Erythroblast (primary cell): Measurements from ENCODE around the gene LAGE3.

Source experiments
- DNase-seq, 2 experiments: peaks; one replicate each; lab custom pipeline; 2025; lab: John Stamatoyannopoulos, UW
- GATA1 ChIP-seq: IDR thresholded peaks from 2 replicates; pipeline ENCODE4 v1.6.1; 2011; ENCODE audit warnings: low read depth, mild to moderate bottlenecking, control low read depth, low read length, moderate library complexity
- POLR2A ChIP-seq: IDR thresholded peaks from 2 replicates; pipeline ENCODE4 v1.6.1; 2011; ENCODE audit warnings: mild to moderate bottlenecking, low read length

Gene LAGE3

GRCh38 chrX:154445776-154446175 is 33.3 kb downstream of the LAGE3 start:
- TF ChIP-seq POLR2A: no peak
- TF ChIP-seq GATA1: no peak
- DNase-seq: no peak

- DNase-seq: no peak
- TF ChIP-seq POLR2A: no peak
- no peak for TF ChIP-seq GATA1
These were observed 34.3 kb downstream of the LAGE3 start for GRCh38 chrX:154444755-154445246.

GRCh38 chrX:154443992-154444754 is 34.9 kb downstream of the LAGE3 start, which contains the start of gene FAM50A:
TSS of gene FAM50A (plus strand) at chrX:154444141. CDS start at chrX:154444236, 95 bp downstream.
- TF ChIP-seq GATA1 (no peak), POLR2A (no peak)
- DNase-seq: peak; percentile 84 to 92

GRCh38 chrX:154443479-154443910 is 35.6 kb downstream of the LAGE3 start:
- TF ChIP-seq POLR2A: no peak
- no peak for TF ChIP-seq GATA1
- DNase-seq: peak in 1 of 2 experiments; percentile 47

- TF ChIP-seq POLR2A: no peak
- TF ChIP-seq GATA1: no peak
- DNase-seq: no peak
These were observed 36.9 kb downstream of the LAGE3 start for GRCh38 chrX:154441984-154442707.

- no peak for TF ChIP-seq POLR2A
- no peak for TF ChIP-seq GATA1
- no peak for DNase-seq
These were observed 37.5 kb downstream of the LAGE3 start for GRCh38 chrX:154441564-154441963.

- no peak for TF ChIP-seq POLR2A
- TF ChIP-seq GATA1: no peak
- DNase-seq: no peak
These were observed 38.3 kb downstream of the LAGE3 start for GRCh38 chrX:154440623-154441357.

- no peak for TF ChIP-seq POLR2A
These were observed 39.2 kb downstream of the LAGE3 start for GRCh38 chrX:154439841-154440240.

GRCh38 chrX:154437971-154438893 is 40.8 kb downstream of the LAGE3 start:
- TF ChIP-seq POLR2A (no peak), GATA1 (no peak)
- DNase-seq: no peak

More at GRCh38 chrX:154439841-154440240, 39.2 kb downstream of the LAGE3 start:
- no peak for DNase-seq

- peak; percentile 77 to 84 for DNase-seq
- TF ChIP-seq GATA1 (no peak), POLR2A (peak; percentile 27)
These were observed 41.9 kb downstream of the LAGE3 start, which contains the start of gene GDI1 for GRCh38 chrX:154436983-154437752. TSS of gene GDI1 (plus strand) at chrX:154437154. CDS start at chrX:154437255, 101 bp downstream.

GRCh38 chrX:154436374-154436982 is 42.6 kb downstream of the LAGE3 start:
- no peak for TF ChIP-seq POLR2A
- no peak for TF ChIP-seq GATA1
- peak; percentile 77 to 84 for DNase-seq
